Psoas muscle (tissue), 8 donors: Measurements from ENCODE around the gene ZNRF1. TPM values are rescaled to one million over a fixed set of nuclear protein-coding genes. Genes with fewer than 3 reads are reported as not detected.

Source experiments
- ATAC-seq, 4 donors: fragments of 200-7000 bp; cut with Tn5 transposase; one replicate each; pipeline ENCODE4 v1.9.1; 2020; ENCODE audit warnings: moderate library complexity in 3 of 4, mild to moderate bottlenecking in 2 of 4
- DNase-seq, 2 donors: peaks; one replicate each; pipeline ENCODE4 v3.0.0-alpha.2; 2020
- H3K27ac ChIP-seq: fragments of 200-600 bp; one replicate; pipeline ENCODE4 v1.8.0; 2022
- H3K27me3 ChIP-seq, 3 donors: fragments of 200-600 bp in 1 of 3; one replicate each; pipeline versions ENCODE4 v1.6.1 to v1.8.0; 2013 to 2022; ENCODE audit warnings: low read length in 2 of 3, mild to moderate bottlenecking in 2 of 3, moderate library complexity in 1 of 3; ENCODE audit not compliant: insufficient read depth in 3 of 3
- H3K36me3 ChIP-seq, 2 donors: fragments of 200-600 bp in 1 of 2; one replicate each; pipeline versions ENCODE4 v1.6.1 to v1.8.0; 2013 to 2022; ENCODE audit warnings: low read depth in 1 of 2, mild to moderate bottlenecking in 1 of 2, moderate library complexity in 1 of 2; ENCODE audit not compliant: insufficient read depth in 1 of 2
- H3K4me1 ChIP-seq: fragments of 200-600 bp; one replicate; pipeline ENCODE4 v1.8.0; 2022
- H3K4me3 ChIP-seq: fragments of 200-600 bp; one replicate; pipeline ENCODE4 v1.8.0; 2022; ENCODE audit warnings: mild to moderate bottlenecking
- H3K9me3 ChIP-seq: fragments of 200-600 bp; one replicate; pipeline ENCODE4 v1.8.0; 2022
- WGBS, 3 donors: extraction: QIAGEN DNeasy Blood & Tissue Kit; methylation state at CpG; one replicate each; pipeline versions ENCODE4 v1.1.6 to v1.1.7; 2013; 5-methylcytosine and 5-hydroxymethylcytosine counted together
- intact Hi-C, 2 donors: fragments of 100-400 bp; cut with DNase I; formaldehyde crosslinking; loops; one replicate each; pipeline versions ENCODE4 v1.11.0 to v1.14.2; 2022
- polyA plus RNA-seq, 3 donors: library from polyadenylated mRNA; stranded (reverse); fragments of 200-250 nt; gene quantifications; one replicate each; pipeline ENCODE4 v1.2.3, GENCODE V29; 2013
- total RNA-seq, 4 donors: library from RNA; stranded (reverse); fragmentation: NEBNext Ultra II Directional in 2 of 4; extraction: Animal tissue kit (Norgen Biotek cat#: 25700) in 2 of 4; gene quantifications; one replicate each; pipeline versions ENCODE4 v1.2.1 to v1.2.4, GENCODE V29; 2021 to 2023
- TF ChIP-seq, protein P1 (sequence below): fragments of 200-600 bp; IDR thresholded peaks from one replicate; pipeline ENCODE4 v1.8.0; 2022; ENCODE audit warnings: antibody characterized with exemption
- donor health status: healthy with polysubstance abuse.
- donor health status: DM: no; HTN: no; CAD: no; lungs with moderate emphysema.
- donor health status: Bipolar disorder and iron deficiency.
- donor health status: healthy.
- donor health status: DM: yes; HTN: yes; CAD: no.
- donor health status: DM: no; HTN: no; CAD: no.
- donor health status: DM: no; HTN: no; CAD: no.
- donor health status: DM: yes; HTN: yes; CAD: no.

ZNRF1 gene
- total and polyA plus RNA-seq, 7 donors, result 6.7 to 57.0 (median 27.4) TPM

DNA sequence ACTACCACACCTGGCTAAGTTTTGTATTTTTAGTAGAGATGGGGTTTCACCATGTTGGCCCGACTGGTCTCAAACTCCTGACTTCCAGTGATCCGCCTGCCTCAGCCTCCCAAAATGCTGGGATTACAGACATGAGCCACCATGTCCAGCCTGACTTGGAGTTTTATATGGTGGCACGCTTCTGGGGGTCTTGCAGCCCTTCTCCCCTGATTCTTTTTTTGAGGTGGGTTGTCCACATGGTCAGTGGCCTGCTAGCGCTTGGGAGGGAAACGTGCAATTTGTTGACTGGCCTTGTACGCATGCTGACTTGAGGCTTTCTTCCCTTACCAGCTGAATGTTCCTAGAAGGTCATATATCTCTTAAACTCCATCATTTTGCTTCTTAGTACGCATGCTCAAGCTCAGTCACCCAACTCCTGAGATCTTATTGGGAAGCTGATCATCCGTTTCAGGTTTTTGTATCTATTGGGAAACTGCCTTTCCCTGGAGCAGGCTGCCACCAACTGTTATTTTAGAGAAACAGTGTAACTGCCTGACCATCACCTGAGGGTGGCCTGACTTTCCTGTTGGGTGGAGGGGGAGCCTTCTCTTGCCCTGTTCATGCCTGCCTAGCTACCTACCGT lies 131.4 kb downstream of the ZNRF1 start:
- no peak for DNase-seq
- intact Hi-C loops, result no loop called here

DNA sequence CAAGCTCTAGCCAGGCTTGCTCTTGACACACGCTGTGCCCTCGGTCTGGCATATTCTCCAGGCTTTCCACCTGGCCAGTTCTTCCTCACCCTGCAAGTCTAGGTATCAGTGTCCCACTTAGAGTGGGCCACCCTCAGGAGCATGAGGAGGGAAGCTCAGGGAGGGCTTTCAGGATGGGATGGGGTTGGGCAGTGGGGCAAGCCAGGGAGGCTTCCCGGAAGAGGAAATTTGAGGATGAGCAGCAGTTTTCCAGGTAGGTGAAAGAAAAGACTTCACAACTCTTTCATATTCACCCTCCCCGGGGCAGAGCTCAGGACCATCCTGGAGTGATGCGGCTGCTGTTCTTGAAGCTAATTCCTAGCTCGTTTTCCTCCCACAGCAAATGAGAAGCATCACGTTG lies 132.3 kb downstream of the ZNRF1 start:
- WGBS, 3 donors, result 57 to 70% (median 67%) methylated on average over 7 of the region's 7 CpGs
- H3K4me1 ChIP-seq, result no peaks in the 10 kb centered on the region
- TF ChIP-seq, protein P1, sequence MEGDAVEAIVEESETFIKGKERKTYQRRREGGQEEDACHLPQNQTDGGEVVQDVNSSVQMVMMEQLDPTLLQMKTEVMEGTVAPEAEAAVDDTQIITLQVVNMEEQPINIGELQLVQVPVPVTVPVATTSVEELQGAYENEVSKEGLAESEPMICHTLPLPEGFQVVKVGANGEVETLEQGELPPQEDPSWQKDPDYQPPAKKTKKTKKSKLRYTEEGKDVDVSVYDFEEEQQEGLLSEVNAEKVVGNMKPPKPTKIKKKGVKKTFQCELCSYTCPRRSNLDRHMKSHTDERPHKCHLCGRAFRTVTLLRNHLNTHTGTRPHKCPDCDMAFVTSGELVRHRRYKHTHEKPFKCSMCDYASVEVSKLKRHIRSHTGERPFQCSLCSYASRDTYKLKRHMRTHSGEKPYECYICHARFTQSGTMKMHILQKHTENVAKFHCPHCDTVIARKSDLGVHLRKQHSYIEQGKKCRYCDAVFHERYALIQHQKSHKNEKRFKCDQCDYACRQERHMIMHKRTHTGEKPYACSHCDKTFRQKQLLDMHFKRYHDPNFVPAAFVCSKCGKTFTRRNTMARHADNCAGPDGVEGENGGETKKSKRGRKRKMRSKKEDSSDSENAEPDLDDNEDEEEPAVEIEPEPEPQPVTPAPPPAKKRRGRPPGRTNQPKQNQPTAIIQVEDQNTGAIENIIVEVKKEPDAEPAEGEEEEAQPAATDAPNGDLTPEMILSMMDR, result no peak
- H3K9me3 ChIP-seq, result no peaks in the 10 kb centered on the region
- intact Hi-C loops, result no loop called here
- no peak overlapping the region for H3K4me3 ChIP-seq
- ATAC-seq (no peak), DNase-seq (no peak)
- H3K27ac ChIP-seq, result no peak overlapping the region
- H3K36me3 ChIP-seq, result no peaks in the 10 kb centered on the region
- H3K27me3 ChIP-seq, result no peaks in the 10 kb centered on the region

More for the DNA sequence above, 131.4 kb downstream of the ZNRF1 start:
- 77 to 85% (median 79%) methylated on average over 9 of the region's 9 CpGs for WGBS, 3 donors
- no peaks in the 10 kb centered on the region for H3K9me3 ChIP-seq
- no peak overlapping the region for H3K4me3 ChIP-seq
- ATAC-seq, result no peak
- no peak overlapping the region for H3K27ac ChIP-seq
- TF ChIP-seq, protein P1, result peak; percentile 10
- H3K36me3 ChIP-seq, result no peaks in the 10 kb centered on the region
- no peaks in the 10 kb centered on the region for H3K4me1 ChIP-seq
- no peaks in the 10 kb centered on the region for H3K27me3 ChIP-seq

DNA sequence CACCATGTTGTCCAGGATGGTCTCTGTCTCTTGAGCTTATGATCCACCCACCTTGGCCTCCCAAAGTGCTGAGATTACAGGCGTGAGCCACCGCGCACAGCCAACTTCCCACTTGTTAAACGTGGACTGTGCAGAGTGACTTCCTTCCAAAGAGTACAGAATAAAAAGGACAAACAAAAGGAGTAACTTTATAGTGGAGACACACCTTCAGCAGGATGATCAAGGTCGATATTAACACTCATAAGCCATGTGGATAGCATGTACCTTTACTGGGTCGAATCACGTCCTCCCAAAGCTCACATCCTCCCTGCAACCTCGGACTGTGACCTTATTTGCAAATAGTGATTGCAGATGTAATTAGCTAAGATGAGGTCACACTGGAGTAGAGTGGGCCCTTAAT lies 139.4 kb downstream of the ZNRF1 start:
- Histone ChIP-seq H3K9me3 (no peaks in the 10 kb centered on the region), H3K4me1 (no peaks in the 10 kb centered on the region), H3K4me3 (no peak overlapping the region), H3K36me3 (no peaks in the 10 kb centered on the region), H3K27me3 (no peaks in the 10 kb centered on the region), H3K27ac (no peak overlapping the region)
- ATAC-seq (no peak), DNase-seq (no peak)
- intact Hi-C loops, result no loop called here
- 73 to 79% (median 78%) methylated on average over 8 of the region's 8 CpGs for WGBS, 3 donors
- TF ChIP-seq, protein P1, result no peak

DNA sequence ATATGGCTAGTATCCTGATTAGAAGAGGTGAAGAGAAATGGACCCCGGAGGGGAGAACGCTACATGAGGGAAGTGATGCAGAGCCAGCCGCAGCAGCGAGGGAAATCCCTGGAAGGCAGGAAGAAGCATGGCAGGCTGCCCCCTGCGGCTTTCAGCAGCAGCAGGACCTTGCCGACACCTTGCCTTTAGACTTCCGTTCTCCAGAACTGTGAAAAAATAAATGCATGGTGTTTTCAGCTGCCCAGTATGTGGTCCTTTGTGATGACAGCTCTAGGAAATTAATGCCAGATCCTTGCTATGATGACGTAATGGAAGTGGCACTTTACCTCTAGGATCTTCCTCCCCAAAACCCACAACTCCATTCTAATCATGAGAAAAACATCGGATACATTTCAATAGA lies 139.8 kb downstream of the ZNRF1 start:
- H3K4me1 ChIP-seq, result no peaks in the 10 kb centered on the region
- no peak overlapping the region for H3K4me3 ChIP-seq
- no peak overlapping the region for H3K27ac ChIP-seq
- ATAC-seq (no peak), DNase-seq (no peak)
- intact Hi-C loops, result no loop called here
- 58 to 63% (median 59%) methylated on average over 9 of the region's 9 CpGs for WGBS, 3 donors
- no peaks in the 10 kb centered on the region for H3K36me3 ChIP-seq
- TF ChIP-seq, protein P1, result no peak
- H3K27me3 ChIP-seq, result no peaks in the 10 kb centered on the region
- H3K9me3 ChIP-seq, result no peaks in the 10 kb centered on the region

DNA sequence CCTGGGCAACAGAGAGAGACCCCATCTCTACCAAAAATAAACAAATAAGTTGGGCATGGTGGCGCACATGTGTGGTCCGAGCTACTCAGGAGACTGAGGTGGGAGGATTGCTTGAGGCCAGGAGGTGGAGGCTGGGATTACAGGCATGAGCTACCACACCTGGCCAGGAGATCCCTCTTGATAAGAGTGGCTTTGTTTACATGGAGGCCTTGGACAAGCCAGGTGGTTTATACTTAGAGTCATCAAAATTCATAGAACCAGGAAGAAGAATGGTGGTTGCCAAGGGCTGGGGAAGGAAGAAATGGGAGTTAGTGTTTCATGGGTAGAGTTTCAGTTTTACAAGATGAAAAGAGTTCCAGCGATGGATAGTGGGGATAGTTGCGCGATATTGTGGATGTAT lies 140.7 kb downstream of the ZNRF1 start:
- DNase-seq, result no peak
- H3K4me1 ChIP-seq, result no peaks in the 10 kb centered on the region
- H3K27me3 ChIP-seq, result no peaks in the 10 kb centered on the region
- 91 to 97% (median 95%) methylated on average over 5 of the region's 5 CpGs for WGBS, 3 donors
- intact Hi-C loops, result no loop called here
- no peak for ATAC-seq
- no peaks in the 10 kb centered on the region for H3K36me3 ChIP-seq
- H3K9me3 ChIP-seq, result no peaks in the 10 kb centered on the region
- no peak overlapping the region for H3K4me3 ChIP-seq
- TF ChIP-seq, protein P1, result no peak
- no peak overlapping the region for H3K27ac ChIP-seq
